ENCODE measurements around the gene MRPS16.

Gene MRPS16

DNA sequence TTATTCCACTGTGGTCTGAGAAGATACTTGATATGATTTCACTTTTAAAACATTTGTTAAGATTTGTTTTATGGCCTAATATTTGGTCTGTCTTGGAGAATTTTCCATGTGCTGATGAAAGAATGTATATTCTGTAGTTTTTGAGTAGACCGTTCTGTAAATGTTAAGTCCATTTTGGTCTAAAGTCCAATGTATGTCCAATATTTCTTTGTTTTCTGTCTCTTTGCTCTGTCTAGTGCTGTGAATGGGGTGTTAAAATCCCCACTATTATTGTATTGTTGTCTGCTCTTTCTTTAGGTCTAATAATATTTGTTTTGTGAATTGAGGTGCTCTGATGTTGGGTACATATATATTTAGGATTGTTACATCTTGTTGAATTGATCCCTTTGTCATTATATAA, 36.7 kb downstream of the MRPS16 start:
- no peak overlapping the region for H3K4me3 ChIP-seq (replicated peaks; ENCODE audit: low read depth, low read length)
- TF ChIP-seq, protein P1, sequence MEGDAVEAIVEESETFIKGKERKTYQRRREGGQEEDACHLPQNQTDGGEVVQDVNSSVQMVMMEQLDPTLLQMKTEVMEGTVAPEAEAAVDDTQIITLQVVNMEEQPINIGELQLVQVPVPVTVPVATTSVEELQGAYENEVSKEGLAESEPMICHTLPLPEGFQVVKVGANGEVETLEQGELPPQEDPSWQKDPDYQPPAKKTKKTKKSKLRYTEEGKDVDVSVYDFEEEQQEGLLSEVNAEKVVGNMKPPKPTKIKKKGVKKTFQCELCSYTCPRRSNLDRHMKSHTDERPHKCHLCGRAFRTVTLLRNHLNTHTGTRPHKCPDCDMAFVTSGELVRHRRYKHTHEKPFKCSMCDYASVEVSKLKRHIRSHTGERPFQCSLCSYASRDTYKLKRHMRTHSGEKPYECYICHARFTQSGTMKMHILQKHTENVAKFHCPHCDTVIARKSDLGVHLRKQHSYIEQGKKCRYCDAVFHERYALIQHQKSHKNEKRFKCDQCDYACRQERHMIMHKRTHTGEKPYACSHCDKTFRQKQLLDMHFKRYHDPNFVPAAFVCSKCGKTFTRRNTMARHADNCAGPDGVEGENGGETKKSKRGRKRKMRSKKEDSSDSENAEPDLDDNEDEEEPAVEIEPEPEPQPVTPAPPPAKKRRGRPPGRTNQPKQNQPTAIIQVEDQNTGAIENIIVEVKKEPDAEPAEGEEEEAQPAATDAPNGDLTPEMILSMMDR (IDR thresholded peaks at IDR 0.05; ENCODE audit: insufficient read depth, low read length, poor library complexity, severe bottlenecking) = no peak
- H3K36me3 ChIP-seq (ENCODE audit: control insufficient read depth, insufficient read depth, low read length) = peaks cover 2% of the 10 kb centered on the region
- no peaks in the 10 kb centered on the region for H3K27me3 ChIP-seq (replicated peaks; ENCODE audit: control insufficient read depth, insufficient read depth, low read length)
- no peak for DNase-seq (ENCODE audit: extremely low read depth, insufficient read length)

DNA sequence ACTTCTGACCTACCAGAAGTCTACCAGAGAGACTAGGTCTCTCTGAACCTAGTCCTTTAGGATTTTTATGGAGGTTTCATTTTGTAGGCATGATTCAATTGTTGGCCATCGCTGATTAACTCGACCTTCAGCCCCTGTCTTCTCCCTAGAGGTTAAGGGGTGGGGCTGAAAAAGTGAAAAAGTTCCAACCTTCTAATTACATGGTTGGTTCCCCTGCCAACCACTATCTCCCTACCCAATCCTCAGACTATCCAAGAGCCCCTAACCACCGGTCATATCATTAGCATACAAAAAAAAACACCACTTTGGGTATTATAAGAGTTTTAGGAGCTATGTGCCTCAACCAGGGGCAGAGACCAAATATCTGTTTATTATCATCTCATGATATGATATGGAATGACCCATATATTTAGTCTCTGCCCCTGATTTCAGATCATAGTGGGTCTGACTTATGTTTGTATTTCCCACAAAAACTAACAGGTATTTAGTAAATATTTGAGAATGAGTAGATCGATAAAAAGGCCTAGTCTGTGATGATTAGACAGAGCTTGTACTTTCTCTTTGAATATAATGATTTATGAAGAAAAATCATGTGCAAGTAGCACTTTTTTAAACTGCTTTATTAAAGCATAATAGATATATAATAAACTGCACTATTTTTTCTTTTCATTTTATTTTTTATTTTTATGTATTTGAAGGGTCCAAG, 41.2 kb downstream of the MRPS16 start:
- H3K4me3 ChIP-seq (replicated peaks; ENCODE audit: low read depth, low read length) = no peak overlapping the region
- TF ChIP-seq, protein P1 (IDR thresholded peaks at IDR 0.05; ENCODE audit: insufficient read depth, low read length, poor library complexity, severe bottlenecking) = no peak
- DNase-seq (ENCODE audit: extremely low read depth, insufficient read length) = no peak
- no peaks in the 10 kb centered on the region for H3K27me3 ChIP-seq (replicated peaks; ENCODE audit: control insufficient read depth, insufficient read depth, low read length)
- no peaks in the 10 kb centered on the region; the same call in 1 of the 2 replicates for H3K36me3 ChIP-seq (ENCODE audit: control insufficient read depth, insufficient read depth, low read length)

DNA sequence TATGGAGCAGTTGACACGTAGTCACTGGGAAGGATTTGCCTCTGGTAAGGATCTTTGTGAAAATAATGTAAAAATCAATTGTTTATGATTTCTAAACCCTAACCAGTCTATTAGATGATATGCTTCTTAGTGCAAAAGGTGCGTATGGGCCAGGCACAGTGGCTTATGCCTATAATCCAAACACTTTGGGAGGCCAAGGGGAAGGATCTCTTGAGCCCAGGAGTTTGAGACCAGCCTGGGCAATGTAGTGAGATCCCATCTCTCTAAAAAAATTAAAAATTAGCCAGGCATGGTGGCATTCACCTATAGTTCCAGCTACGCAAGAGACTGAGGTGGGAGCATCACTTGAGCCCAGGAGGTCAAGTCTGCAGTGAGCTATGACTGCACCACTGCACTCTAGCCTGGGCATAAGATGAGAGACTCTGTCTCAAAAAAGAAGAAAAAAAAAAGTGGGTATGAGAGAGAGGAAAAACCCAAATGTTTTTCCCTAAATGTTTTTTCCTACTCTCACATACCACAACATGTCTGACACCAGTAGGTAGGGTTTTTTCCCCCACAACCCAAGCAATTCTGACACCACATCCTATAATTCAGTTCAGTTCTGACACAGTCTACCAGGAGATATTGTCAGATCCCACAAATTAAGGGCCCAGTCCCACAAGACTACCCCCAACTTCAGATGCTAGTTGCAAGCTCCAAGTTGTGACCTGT, 41.9 kb downstream of the MRPS16 start:
- Histone ChIP-seq H3K27me3 (replicated peaks; ENCODE audit: control insufficient read depth, insufficient read depth, low read length) (no peaks in the 10 kb centered on the region), H3K36me3 (ENCODE audit: control insufficient read depth, insufficient read depth, low read length) (no peaks in the 10 kb centered on the region; the same call in 1 of the 2 replicates)
- TF ChIP-seq, protein P1 (IDR thresholded peaks at IDR 0.05; ENCODE audit: insufficient read depth, low read length, poor library complexity, severe bottlenecking) = no peak

DNA sequence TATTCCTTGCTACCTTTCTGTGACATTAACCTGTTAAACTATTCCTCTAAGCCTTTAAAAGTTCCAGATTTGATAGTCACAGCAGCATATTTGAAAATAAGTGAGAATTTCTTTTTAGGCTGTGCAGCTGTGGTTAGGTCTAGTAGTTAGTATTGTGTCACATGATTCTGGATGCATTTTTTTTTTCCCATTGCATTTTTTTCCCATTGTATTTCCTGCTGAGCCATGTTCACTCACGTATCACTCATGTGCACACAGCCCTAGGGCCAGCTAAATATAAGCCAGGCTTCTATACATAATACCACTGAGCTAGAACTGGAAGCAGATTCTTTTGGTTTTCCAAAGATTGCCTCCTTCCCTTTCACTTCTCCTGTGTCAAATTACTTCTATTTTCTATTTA, 42.7 kb downstream of the MRPS16 start:
- no peaks in the 10 kb centered on the region for H3K27me3 ChIP-seq (replicated peaks; ENCODE audit: control insufficient read depth, insufficient read depth, low read length)
- no peak overlapping the region for H3K4me3 ChIP-seq (replicated peaks; ENCODE audit: low read depth, low read length)
- DNase-seq (ENCODE audit: extremely low read depth, insufficient read length) = no peak
- no peaks in the 10 kb centered on the region; the same call in 1 of the 2 replicates for H3K36me3 ChIP-seq (ENCODE audit: control insufficient read depth, insufficient read depth, low read length)
- TF ChIP-seq, protein P1 (IDR thresholded peaks at IDR 0.05; ENCODE audit: insufficient read depth, low read length, poor library complexity, severe bottlenecking) = no peak

More for the DNA sequence above, 41.9 kb downstream of the MRPS16 start:
- H3K4me3 ChIP-seq (replicated peaks; ENCODE audit: low read depth, low read length) = no peak overlapping the region
- DNase-seq (ENCODE audit: extremely low read depth, insufficient read length) = no peak

DNA sequence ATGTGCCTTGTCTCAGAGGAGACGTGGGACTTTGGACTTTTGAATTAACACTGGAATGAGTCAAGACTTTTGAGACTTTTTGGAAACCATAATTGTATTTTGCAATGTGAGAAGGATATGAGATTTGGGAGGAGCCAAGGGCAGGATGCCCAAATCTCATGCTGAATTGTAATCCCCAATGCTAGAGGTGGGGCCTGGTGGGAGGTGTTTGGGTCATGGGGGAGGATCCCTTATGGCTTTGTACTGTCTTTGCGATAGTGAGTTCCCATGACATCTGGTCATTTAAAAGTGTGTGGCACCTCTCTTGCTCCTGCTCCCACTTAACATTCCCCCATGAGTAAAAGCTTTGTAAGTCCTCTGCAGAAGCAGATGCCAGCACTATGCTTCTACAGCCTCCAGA, 44.6 kb downstream of the MRPS16 start:
- Histone ChIP-seq H3K36me3 (ENCODE audit: control insufficient read depth, insufficient read depth, low read length) (no peaks in the 10 kb centered on the region; the same call in 1 of the 2 replicates), H3K4me3 (replicated peaks; ENCODE audit: low read depth, low read length) (no peak overlapping the region), H3K27me3 (replicated peaks; ENCODE audit: control insufficient read depth, insufficient read depth, low read length) (no peaks in the 10 kb centered on the region)
- TF ChIP-seq, protein P1 (IDR thresholded peaks at IDR 0.05; ENCODE audit: insufficient read depth, low read length, poor library complexity, severe bottlenecking) = no peak
- DNase-seq (ENCODE audit: extremely low read depth, insufficient read length) = no peak

Measured in GM06990 (cell line).